Hepatocyte (in vitro differentiated cells): ENCODE measurements around the gene ITGA7. TPM values are rescaled to one million over a fixed set of nuclear protein-coding genes. Genes with fewer than 3 reads are reported as not detected.

Experiments used
- DNase-seq: peaks from one replicate; pipeline ENCODE4 v3.0.0-alpha.2; 2016; ENCODE audit warnings: low spot score
- H2AFZ ChIP-seq: fragments of 200-600 bp; sonication (generic); 2 replicates; pipeline ENCODE4 v1.6.0; 2016; ENCODE audit warnings: antibody characterized with exemption, mild to moderate bottlenecking
- H3K27ac ChIP-seq: fragments of 200-600 bp; sonication (generic); 2 replicates; pipeline ENCODE4 v1.5.1; 2016; ENCODE audit warnings: mild to moderate bottlenecking
- H3K27me3 ChIP-seq: fragments of 200-600 bp; sonication (generic); 2 replicates; pipeline ENCODE4 v1.6.1; 2016
- H3K36me3 ChIP-seq: fragments of 200-600 bp; sonication (generic); replicated peaks from 2 replicates; pipeline ENCODE4 v1.5.1; 2016; ENCODE audit warnings: low read depth; ENCODE audit not compliant: insufficient read depth
- H3K4me1 ChIP-seq: fragments of 200-600 bp; sonication (generic); 2 replicates; pipeline ENCODE4 v1.5.1; 2016; ENCODE audit warnings: mild to moderate bottlenecking, moderate library complexity; ENCODE audit not compliant: insufficient read depth
- H3K4me2 ChIP-seq: fragments of 200-600 bp; sonication (generic); 2 replicates; pipeline ENCODE4 v1.6.0; 2016
- H3K4me3 ChIP-seq: fragments of 200-600 bp; sonication (generic); 2 replicates; pipeline ENCODE4 v1.5.1; 2016; ENCODE audit warnings: mild to moderate bottlenecking
- H3K79me2 ChIP-seq: fragments of 200-600 bp; sonication (generic); 2 replicates; pipeline ENCODE4 v1.6.0; 2017; ENCODE audit warnings: mild to moderate bottlenecking
- H3K9me2 ChIP-seq: fragments of 200-600 bp; sonication (generic); replicated peaks from 2 replicates; pipeline ENCODE4 v1.6.0; 2017; ENCODE audit warnings: mild to moderate bottlenecking; ENCODE audit not compliant: insufficient read depth
- H3K9me3 ChIP-seq: fragments of 200-600 bp; sonication (generic); 2 replicates; pipeline ENCODE4 v1.5.1; 2016; ENCODE audit warnings: low read depth, mild to moderate bottlenecking
- H4K20me1 ChIP-seq: fragments of 200-600 bp; sonication (generic); 2 replicates; pipeline ENCODE4 v1.6.0; 2016; ENCODE audit warnings: mild to moderate bottlenecking; ENCODE audit not compliant: insufficient read depth, poor library complexity, severe bottlenecking
- CTCF ChIP-seq: fragments of 200-600 bp; sonication (generic); IDR thresholded peaks from 2 replicates; pipeline ENCODE4 v1.5.1; 2016; ENCODE audit warnings: antibody characterized with exemption, mild to moderate bottlenecking; ENCODE audit not compliant: poor library complexity
- EZH2 ChIP-seq: fragments of 200-600 bp; sonication (generic); IDR thresholded peaks from 2 replicates; pipeline ENCODE4 v1.6.1; 2016; ENCODE audit warnings: antibody characterized with exemption, mild to moderate bottlenecking, borderline replicate concordance
- EZH2phosphoT487 ChIP-seq: fragments of 200-600 bp; sonication (generic); IDR thresholded peaks from one replicate; pipeline ENCODE4 v1.6.1; 2018; ENCODE audit warnings: antibody characterized with exemption, mild to moderate bottlenecking, low read depth, moderate library complexity; ENCODE audit not compliant: unreplicated experiment, severe bottlenecking
- WGBS: methylation state at CpG from one replicate; pipeline ENCODE4 v1.1.6; 2016; ENCODE audit warnings: low lambda C conversion rate; ENCODE audit errors: missing lambda C conversion rate; 5-methylcytosine and 5-hydroxymethylcytosine counted together
- polyA plus RNA-seq: library from polyadenylated mRNA; unstranded; fragments of >200 nt; fragmentation: Nextera tagmentation; extraction: Ambion mirVana; gene quantifications from 2 replicates; pipeline ENCODE4 v1.2.1, GENCODE V29; 2016
- total RNA-seq: library from RNA; depleted of rRNA; stranded (reverse); fragments of >200 nt; gene quantifications from 2 replicates; pipeline ENCODE4 v1.2.3, GENCODE V29; 2014

Gene ITGA7
- total and polyA plus RNA-seq, 2 experiments from 2014 or later = 15.2 to 22.8 TPM

GRCh38 chr12:55696141-55696540, 11.6 kb downstream of the ITGA7 start:
- no peaks in the 10 kb centered on the region for H3K4me1 ChIP-seq
- H3K36me3 ChIP-seq = no peaks in the 10 kb centered on the region

GRCh38 chr12:55695349-55695748, 12.4 kb downstream of the ITGA7 start:
- no peak overlapping the region for H3K27ac ChIP-seq
- no peaks in the 10 kb centered on the region for H3K79me2 ChIP-seq
- no peak overlapping the region for H2AFZ ChIP-seq
- DNase-seq = no peak
- 98% methylated on average over 5 of the region's 7 CpGs for WGBS
- no peak overlapping the region for H3K4me2 ChIP-seq
- TF ChIP-seq EZH2 (no peak), CTCF (no peak), EZH2phosphoT487 (no peak)
- no peaks in the 10 kb centered on the region for H3K27me3 ChIP-seq
- H3K9me3 ChIP-seq = no peaks in the 10 kb centered on the region
- no peaks in the 10 kb centered on the region for H3K36me3 ChIP-seq
- H3K4me3 ChIP-seq = no peak overlapping the region
- no peaks in the 10 kb centered on the region for H3K9me2 ChIP-seq
- H4K20me1 ChIP-seq = no peaks in the 10 kb centered on the region
- H3K4me1 ChIP-seq = no peaks in the 10 kb centered on the region

More at GRCh38 chr12:55696141-55696540, 11.6 kb downstream of the ITGA7 start:
- no peak for DNase-seq
- WGBS = 92% methylated on average over 6 of the region's 6 CpGs
- no peak overlapping the region for H3K4me3 ChIP-seq
- TF ChIP-seq EZH2phosphoT487 (no peak), EZH2 (no peak), CTCF (no peak)
- no peaks in the 10 kb centered on the region for H4K20me1 ChIP-seq
- no peaks in the 10 kb centered on the region for H3K79me2 ChIP-seq
- no peaks in the 10 kb centered on the region for H3K27me3 ChIP-seq
- no peak overlapping the region for H3K27ac ChIP-seq
- H3K9me3 ChIP-seq = no peaks in the 10 kb centered on the region
- no peak overlapping the region for H3K4me2 ChIP-seq
- no peaks in the 10 kb centered on the region for H3K9me2 ChIP-seq
- H2AFZ ChIP-seq = no peak overlapping the region

GRCh38 chr12:55694651-55695050, 13.1 kb downstream of the ITGA7 start:
- Histone ChIP-seq H3K9me3 (no peaks in the 10 kb centered on the region), H3K27ac (no peak overlapping the region), H3K36me3 (no peaks in the 10 kb centered on the region), H2AFZ (no peak overlapping the region), H3K4me3 (no peak overlapping the region), H3K27me3 (no peaks in the 10 kb centered on the region), H3K4me1 (no peaks in the 10 kb centered on the region), H3K79me2 (no peaks in the 10 kb centered on the region), H3K9me2 (no peaks in the 10 kb centered on the region), H4K20me1 (no peaks in the 10 kb centered on the region), H3K4me2 (no peak overlapping the region)
- TF ChIP-seq EZH2 = no peak
- TF ChIP-seq EZH2phosphoT487 = no peak
- no peak for DNase-seq
- WGBS = 93% methylated on average over 4 of the region's 4 CpGs

GRCh38 chr12:55694188-55694515, 13.6 kb downstream of the ITGA7 start:
- TF ChIP-seq EZH2phosphoT487 = no peak
- no peak for DNase-seq
- Histone ChIP-seq H3K36me3 (no peaks in the 10 kb centered on the region), H3K4me3 (no peak overlapping the region), H4K20me1 (no peaks in the 10 kb centered on the region), H3K4me1 (no peaks in the 10 kb centered on the region), H3K27me3 (no peaks in the 10 kb centered on the region), H3K4me2 (no peak overlapping the region), H3K9me3 (no peaks in the 10 kb centered on the region), H3K27ac (no peak overlapping the region), H3K79me2 (no peaks in the 10 kb centered on the region), H3K9me2 (no peaks in the 10 kb centered on the region), H2AFZ (no peak overlapping the region)
- 97% methylated on average over 7 of the region's 7 CpGs for WGBS
